EH (cell line): ENCODE results near the gene RAD51B.
"Not testable (repeated sequence)": the region's sequence is repeated elsewhere in the genome, so short reads cannot be mapped to it uniquely, and the experiment has no call there.

Experiments
- DNase-seq: peaks from one replicate; pipeline ENCODE4 v3.0.0-alpha.2; 2015; ENCODE audit warnings: low read depth

The RAD51B gene

DNA sequence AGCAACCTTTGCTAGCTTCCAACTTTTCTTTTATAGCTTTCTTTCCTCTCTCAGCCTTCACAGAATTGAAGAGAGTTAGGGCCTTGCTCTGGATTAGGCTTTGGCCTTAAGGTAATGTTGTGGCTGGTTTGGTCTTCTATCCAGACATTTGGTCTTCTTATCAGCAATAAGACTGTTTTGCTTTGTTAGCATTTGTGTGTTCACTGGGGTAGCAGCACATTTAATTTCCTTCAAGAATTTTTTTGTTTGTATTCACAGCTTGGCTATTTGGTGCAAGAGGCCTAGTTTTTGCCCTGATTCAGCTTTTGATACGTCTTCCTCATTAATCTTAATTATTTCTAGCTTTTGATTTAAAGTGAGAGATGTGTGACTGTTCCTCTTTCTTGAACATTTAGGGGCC is 130.8 kb downstream of the RAD51B start:
- DNase-seq: no peak

DNA sequence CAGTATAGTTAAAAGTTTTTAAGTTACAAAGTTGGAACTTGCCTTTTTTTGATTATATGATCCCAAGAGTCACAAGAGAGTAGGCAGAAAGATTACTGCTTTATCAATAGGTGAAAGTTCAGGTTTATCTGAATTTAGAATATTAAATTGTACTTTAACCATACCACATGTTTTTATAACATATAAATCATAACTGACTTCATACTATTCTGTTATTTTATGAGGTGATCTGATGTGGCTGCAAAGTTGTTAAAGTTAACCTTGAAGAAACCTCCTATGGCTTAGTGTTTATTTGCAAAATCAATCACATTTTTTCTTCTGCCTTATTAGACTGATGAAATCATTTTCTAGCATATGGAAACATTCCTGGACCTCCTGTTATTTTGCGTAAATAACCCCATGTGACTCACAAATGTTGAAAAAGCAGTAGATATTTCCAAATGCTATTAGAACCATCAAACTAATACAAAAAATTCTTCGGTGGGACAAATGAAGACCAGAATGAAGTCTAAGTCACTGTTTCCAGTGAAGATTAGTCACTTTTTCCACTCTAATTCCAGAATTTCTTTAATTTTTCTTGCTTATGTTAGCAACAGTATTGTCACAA is 132.1 kb downstream of the RAD51B start:
- peak; percentile 40 for DNase-seq

DNA sequence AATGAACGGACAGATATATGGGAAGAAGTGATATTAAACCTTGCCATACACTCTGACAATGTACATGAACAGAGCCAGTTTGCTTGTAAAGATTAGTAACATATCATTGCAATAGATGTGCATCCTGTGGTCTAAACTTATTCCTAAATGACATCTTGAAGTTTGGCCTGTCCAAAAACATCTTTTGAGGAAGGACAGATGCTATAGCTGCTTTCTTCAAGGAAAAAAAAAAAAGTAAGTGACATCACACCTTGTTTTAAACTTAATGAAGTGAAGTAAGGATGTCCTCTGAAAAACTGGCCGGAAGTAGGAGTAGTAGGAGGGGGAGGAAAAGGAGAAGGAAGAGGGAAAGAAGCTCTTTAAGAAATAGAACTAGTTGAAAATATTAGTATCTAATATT is 132.8 kb downstream of the RAD51B start:
- DNase-seq: no peak

DNA sequence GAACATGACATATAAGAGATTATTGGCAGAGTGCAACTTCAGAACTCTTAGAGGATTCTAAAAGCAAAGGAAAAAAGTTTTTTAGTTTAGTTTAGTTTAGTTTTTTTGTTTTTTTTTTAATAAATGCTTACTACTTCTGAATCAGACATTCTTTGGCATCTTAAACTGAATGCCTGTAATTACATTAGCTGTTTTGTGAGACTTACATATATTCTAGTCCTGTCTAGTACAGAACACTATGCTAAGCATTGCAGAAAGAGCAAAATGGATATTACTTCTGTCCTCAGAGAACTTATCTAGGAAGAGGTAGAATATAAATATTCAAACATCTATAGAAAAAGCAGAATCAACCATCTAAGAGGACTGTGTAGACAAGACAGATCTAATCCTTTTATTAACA is 133.2 kb downstream of the RAD51B start:
- DNase-seq: peak; percentile 16

DNA sequence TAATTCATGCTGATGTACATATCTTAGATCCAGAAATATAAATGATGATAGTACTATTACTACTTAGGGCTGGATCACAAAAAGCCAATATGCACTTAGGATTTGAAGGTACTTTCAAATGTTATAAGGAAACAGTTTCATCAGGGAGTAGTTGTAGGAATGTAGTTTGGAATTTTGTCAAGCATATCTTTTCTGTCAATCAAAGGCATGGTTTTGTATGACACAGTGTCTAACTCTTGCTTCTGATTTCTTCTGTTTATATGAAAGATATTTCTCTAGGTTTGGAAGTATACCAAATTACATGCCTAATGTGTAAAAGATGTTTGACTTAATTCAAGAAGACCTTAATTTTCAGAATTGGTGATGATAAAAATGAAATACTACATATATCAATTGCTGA is 135.7 kb downstream of the RAD51B start:
- peak; percentile 20 for DNase-seq

DNA sequence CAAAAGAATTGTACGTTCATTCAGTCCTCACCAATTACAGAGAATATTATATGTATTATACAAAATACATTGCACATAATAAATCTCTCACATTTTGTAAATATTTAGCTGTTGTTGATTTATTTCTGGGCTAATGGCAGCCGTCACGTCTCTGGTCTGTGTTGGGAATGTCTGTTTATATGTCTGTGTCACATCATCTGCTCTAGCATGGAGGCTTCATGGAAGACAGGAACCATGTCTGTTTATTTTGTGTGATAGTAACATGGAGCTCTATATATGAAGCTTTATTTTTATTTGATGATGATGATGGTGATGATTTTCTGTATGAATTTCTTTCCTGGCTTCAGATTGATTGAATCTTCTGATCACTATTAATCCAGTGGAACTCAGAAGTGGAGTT is 138.4 kb downstream of the RAD51B start:
- no peak for DNase-seq

DNA sequence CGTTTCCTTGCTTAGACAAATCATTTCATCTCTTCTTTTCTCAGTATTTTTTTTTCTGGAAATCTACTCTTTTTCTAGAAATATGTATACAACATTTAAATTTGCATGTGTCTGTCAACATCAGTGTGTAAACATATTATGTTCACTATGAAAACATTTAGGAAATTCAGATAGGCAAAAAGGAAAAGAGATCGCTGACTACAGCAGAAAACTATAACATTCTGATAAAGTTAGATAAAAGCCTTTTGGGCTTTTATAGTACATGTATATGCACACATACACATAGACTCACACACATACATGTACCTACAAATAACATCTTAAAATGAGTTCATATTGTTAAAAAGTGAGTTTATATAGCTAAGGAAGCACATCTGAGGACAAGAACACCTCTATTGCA is 142.1 kb downstream of the RAD51B start:
- no peak for DNase-seq

DNA sequence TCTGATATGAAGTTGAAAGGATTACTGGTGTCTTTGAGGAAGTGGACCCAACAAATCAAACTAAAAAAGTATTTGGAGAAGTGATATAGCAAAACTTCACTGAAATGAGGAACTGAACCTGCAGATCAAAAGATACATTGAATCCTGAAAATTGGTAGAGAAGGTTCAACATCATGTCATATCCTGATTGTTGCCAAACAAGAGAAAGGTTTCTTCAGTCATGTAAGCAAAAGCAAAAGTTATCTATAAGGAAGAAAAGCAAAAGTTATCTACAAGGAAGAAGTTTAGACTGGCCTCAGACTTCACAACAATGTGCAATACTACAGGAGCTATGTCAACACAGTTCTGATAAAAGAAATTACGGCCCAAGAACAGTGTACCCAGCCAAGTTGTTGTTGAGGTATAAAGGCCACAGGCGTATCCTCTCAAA is 142.7 kb downstream of the RAD51B start:
- DNase-seq: no peak

DNA sequence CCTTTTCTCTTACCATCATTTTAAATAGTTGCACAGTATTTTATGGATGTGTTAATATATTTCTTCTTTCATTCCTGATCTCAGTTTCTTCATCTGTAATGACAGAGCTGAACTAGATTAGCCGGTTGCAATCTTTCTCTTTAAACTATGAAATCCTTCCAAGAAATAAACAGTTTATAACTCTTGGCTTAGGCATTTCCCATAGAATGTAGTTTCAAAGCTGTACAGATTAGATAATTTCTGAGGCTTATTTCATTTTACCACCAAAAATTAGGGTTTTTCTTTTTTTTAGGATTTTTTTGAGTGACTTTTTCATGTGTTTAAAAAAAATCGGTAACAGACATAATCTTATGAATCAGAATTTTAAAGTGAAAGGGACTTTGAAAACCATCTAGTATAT is 144.0 kb downstream of the RAD51B start:
- no peak for DNase-seq

DNA sequence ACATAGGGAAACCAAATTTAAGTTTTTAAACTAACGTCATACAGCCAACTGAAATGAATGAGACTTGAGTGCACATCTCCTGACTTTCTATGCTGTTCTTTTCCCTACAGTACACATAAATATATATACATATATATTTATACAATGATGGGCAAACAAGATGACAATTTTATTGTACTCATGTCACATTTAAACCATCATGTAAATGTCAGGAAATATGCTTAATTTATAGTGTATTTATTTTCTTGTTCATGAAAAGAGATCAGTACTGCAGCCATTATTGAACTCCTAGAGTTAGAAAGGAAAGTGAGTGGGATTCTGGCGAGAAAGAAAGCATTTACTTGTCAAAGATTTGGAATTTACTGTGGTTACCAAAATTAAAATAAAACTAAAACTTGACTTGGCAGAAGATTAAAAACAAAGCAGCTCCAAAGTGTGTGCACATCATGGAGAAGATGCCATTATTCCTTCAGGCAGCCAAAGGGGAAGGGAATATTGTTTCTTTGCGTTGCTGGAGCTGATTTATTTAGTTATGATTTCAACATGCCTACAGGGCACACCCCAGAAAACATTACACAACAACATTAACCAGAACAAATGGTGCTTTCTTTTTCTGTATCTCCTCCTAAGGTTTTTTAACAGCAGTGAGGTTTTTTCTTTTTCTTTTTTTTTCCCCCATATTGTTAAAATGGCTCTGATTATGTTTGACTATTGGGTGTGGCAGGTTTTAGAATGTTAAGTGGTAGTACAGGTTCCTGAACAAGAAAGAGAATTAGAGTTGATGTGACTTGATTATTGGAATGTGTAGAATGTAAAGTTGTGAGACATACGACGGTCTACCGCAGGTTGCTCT is 144.6 kb downstream of the RAD51B start:
- DNase-seq: peak; percentile 42

DNA sequence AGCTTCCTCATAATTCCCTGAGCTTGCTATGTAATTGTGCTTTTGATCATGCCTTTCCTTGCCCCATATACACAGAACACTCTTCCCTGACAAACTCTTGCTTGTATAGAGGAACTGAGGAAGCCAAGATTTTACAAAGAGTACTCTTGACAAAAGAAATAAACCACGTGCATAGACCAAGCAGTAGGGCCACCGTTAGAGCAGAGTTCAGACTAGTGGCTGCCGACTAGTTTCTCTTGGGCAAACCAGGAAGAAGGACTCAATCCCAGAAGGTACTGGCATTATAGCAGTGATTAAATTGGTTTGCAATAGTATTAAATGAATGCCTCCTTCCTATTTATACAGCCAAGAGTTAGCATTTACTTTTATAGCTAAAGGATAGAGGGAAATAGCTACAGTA is 146.1 kb downstream of the RAD51B start:
- no peak for DNase-seq

DNA sequence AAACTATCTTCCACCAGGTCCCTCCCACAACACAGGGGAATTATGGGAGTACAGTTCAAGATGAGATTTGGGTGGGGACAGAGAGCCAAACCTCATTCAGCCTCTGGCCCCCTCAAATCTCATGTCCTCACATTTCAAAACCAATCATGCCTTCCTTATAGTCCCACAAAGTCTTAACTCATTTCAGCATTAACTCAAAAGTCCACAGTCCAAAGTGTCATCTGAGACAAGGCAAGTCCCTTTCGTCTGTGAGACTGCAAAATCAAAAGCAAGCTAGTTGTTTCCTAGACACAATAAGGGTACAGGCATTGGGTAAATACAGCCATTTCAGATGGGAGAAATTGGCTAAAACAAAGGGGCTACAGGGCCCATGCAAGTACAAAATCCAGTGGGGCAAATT is 147.6 kb downstream of the RAD51B start:
- DNase-seq: no peak

DNA sequence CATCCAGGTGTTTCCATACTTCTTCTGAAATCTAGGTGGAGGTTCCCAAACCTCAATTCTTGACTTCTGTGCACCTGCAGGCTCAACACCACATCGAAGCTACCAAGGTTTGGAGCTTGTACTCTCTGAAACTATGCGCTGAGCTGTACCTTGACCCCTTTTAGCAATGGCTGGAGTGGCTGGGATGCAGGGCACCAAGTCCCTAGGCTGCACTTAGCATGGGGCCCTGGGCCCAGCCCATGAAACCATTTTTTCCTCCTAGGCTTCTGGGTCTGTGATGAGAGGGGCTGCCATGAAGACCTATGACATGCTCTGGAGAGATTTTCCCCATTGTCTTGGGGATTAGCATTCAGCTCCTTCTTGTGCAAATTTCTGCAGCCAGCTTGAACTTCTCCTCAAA is 148.4 kb downstream of the RAD51B start:
- not testable (repeated sequence) for DNase-seq

DNA sequence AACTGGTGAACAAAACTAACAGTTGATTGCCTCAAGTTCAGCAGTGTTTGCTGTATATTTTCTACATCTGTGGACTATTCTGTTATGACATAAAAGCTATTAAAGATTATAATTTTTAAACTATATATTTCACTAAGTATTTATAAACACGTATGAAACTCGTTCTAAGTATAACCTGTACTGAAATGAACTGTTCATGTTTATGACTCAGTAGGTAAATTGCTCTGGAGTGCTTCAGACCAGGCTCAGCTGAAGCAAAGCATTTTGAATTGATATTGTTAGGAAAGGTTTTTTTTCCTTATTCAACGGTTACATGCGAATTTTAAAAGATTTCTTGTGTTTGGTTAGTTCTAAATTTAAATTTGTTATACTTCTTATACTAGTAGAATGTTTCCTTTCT is 151.3 kb downstream of the RAD51B start:
- DNase-seq: no peak

DNA sequence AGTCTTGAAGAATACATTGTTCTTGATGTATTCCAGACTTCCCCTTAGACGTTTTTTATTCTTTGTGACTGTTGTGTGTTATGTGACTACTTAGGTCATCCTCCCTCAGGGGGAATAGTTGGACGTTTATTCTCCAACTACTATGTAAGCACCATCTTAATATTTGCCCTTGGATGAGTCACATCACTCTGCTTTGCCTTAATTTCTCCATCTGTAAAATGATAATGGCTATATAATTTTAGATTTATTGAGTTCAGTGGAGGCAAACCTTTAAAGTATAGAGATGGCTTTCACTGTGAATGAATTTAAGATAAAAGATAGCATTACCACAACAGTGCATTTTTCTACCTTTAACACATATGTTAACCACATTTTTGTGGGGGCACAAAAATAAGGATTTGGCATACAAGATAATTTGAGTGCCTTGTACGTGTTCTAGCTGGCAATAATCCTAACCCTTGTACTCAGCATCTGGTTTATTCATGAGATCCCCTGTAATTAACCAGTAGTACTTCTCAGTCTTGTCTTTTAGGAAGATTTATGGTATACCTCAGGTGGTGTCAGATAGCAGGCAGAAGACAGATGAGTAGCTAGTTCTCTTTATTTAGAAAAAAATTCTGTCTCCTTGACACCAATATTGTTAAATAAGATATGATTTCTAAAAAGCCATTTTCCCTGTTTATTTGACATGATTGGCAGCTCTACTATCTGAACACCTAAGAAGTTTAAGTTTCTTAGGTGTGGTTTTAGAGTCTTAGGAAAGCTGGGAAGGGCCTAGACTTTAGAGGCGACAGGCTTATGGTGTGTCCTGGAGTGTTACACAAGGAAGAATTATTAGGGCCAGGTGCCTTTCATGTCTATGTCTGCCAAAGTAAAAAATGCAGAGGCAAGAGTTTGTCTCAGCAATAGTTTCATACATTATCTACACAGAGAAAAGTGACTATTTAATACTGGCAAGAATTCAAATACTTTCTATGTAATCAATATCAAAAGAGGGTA is 152.3 kb downstream of the RAD51B start:
- DNase-seq: peak; percentile 72

DNA sequence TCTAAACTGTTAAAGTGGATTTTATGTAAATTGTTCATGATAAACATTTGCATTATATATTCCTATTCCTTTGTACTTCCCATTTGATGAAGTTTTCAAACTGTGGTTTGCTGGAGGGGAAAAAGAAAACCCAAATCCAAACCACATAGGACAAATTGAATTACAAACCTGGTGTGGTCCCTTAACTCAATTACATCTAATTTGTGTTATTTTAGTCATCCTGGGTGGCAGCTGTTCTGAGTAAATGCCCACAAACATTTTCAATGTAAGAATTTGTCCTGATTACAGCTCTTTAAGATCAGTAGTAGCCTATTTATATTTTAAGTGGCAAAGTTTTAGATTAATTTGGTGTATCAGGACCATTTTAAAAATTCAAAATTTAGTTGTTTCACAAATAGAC is 153.9 kb downstream of the RAD51B start:
- no peak for DNase-seq

DNA sequence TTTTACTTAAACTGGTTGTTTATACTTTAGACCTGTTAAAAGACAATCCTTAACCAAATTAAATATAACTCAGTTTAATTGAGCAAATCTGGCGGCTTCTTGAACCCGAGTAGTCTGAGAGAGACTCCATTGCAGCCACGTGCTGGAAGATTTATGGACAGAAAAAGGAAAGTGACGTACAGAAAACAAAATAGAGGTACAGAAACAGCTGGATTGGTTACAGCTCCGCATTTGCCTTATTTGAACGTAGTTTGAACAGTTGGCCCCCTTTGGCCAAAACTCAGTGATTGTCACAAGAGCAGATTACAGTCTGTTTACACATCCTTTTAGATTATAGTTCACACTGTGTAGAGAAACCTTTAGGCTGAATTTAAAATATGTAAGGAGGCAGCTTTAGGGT is 155.9 kb downstream of the RAD51B start:
- DNase-seq: no peak

DNA sequence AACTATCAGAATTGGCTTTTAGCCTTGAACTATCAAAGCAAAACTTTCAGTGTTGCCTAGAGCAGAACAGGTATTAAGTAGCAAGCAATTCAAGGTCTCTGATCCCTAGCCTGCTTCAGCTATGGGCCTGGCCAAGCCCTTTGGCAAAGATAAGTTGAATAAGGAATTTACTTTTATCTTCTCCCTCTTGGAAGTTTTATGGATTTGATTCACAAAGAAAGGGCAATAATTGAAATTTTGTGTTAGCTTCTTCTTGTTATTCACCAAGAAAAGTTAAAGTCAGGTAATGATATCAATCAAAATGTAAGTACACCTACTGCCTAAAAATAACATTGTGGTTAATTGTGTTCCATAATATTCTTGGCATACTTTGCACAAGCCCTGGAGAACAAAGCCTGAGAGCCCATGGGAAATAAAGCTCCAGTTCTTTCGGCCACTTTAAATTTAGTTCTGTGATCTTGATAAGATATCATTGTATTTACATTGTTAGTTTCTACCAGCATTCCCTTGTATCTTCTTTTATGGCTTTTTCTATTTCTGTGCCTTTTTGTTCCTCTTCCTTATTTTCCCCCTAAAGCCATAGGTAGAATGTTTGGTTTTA is 158.0 kb downstream of the RAD51B start:
- no peak for DNase-seq

DNA sequence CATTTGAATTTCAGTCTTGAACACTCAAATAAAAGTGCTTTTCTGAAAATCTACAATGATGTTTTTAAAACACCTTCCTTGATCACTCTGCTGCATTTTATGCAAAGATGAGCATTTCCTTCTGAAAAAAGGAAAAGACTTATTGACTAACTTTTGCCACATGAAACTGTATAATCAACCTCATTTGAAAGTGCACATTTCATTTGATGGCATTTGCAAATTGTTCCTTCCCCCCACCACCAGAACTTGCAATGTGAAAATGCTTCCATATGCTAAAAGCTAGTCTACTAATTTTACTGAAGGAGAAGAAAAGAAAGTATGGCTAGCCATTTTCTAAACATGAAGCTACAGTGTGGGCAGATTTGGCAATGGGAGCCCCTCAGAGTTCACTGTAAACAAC is 159.2 kb downstream of the RAD51B start:
- no peak for DNase-seq

DNA sequence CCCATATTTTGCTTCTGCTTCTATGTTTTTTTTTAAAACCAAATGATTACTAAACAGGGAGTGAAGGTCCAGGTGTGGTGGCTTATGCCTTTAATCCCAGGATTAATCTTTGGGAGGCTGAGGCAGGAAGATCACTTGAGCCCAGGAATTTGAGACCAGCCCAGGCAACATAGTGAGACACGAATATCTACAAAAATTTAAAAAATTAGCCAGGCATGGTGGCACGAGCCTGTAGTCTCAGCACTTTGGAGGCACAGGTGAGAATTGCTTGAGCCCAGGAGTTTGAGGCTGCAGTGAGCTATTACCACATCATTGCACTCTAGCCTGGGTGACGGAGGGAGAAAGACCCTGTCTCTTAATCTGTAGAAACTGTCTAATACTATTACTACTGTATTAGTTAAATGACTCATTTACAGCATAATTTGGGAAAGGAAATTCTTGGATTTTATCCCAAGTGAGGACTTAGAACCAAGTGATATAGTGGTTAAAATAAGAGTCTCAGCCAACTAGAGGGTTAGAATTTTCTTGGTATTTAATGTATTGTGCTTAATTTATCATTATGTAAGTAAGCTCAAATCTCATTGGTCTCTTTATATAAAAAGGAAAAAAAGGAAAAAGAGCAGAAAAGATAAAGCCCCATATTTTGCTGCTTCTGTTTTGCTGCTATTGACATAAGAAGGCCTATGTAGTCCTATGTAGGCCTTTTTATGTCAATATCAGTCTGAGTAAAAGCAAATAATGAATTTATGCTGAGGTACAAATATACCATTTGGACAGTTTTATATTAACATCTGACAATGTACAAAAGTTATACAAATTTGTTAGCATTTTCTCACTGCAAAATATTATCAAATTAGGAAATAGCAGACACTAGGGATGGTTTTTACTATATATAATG is 163.4 kb downstream of the RAD51B start:
- peak; percentile 24 for DNase-seq

DNA sequence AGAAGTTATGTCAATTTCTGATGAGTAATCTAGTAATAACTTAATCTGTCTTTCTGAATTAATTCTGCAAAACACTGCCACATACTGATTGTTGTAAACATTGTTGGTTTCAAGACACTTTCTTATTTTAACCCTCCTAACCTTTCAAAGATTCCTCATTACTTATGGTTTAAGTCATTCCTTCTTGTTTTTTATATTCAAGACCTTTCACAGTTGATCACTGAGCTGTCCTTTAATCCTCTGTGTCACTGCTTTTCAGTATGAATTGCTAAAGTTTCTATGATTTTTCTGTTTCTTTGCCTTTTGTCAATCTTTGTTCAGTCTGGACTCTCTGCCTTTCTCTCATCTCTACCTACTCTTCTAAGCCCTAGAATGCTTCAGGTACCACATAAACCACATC is 164.7 kb downstream of the RAD51B start:
- peak; percentile 20 for DNase-seq
